Suprapubic skin (tissue), 3 donors: ENCODE data around the gene SECISBP2.

ENCODE experiments used
- CTCF ChIP-seq, 2 donors: fragments of 200-600 bp in 1 of 2; fragments of 450-650 bp in 1 of 2; sonication (generic) in 1 of 2; IDR thresholded peaks; one replicate each; pipeline ENCODE4 v1.5.1; 2016 to 2019; ENCODE audit warnings: antibody characterized with exemption in 2 of 2, mild to moderate bottlenecking in 1 of 2, moderate library complexity in 1 of 2
- POLR2A ChIP-seq, 2 donors: fragments of 450-650 bp; IDR thresholded peaks; one replicate each; pipeline ENCODE4 v1.6.1; 2017; ENCODE audit warnings: antibody characterized with exemption in 2 of 2, mild to moderate bottlenecking in 2 of 2, moderate library complexity in 2 of 2

GRCh38 chr9:89386206-89386605 lies 67.9 kb downstream of the SECISBP2 start:
- TF ChIP-seq CTCF (IDR thresholded peaks at IDR 0.05) (no peak), POLR2A (IDR thresholded peaks at IDR 0.05) (no peak)
